Activated CD4-positive, alpha-beta T cell treated with anti-CD3 and anti-CD28 coated beads for 48 hours (primary cell): ENCODE measurements around the gene SARM1.
"Not testable (repeated sequence)": the region's sequence is repeated elsewhere in the genome, so short reads cannot be mapped to it uniquely, and the experiment has no call there.

Experiments
- DNase-seq: peaks from one replicate; pipeline ENCODE4 v3.0.0-alpha.2; 2020

SARM1 gene

DNA sequence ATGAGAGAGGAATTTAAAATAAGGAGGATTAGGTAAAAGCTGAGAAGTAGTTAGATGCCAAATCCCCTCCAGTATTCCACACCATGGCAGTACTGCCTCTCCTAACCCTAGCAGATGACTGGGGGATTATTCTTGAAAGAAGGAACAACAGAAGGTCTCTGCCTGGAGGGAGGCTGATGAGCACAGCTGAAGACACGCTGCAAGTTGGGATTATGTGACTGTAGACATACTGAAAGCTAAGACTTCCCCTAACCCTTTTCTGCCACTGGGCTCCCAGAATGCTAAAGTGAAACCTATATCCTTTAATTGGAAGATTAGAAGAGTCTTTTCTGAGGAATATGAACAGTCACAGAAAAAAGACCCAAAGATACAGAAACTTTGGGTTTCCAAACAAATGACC lies 62.2 kb downstream of the SARM1 start:
- DNase-seq: no peak

DNA sequence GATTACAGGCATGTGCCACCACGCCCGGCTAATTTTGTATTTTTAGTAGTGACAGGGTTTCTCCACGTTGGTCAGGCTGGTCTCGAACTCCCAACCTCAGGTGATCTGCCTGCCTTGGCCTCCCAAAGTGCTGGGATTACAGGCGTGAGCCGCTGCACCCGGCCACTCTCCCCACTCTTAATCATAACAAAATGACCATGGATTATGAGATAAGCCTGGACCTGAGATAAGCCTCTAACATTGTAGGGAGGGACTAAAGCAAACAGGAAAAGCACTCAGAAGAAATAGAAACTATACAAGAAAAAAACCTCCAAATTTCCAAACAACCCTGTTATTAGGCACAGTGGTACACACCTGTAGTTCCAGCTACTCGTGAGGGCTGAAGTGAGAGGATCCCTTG lies 62.8 kb downstream of the SARM1 start:
- not testable (repeated sequence) for DNase-seq

- DNase-seq: no peak
Measured at GRCh38 chr17:28443901-28444638, 72.6 kb downstream of the SARM1 start.

GRCh38 chr17:28446716-28447395 lies 75.4 kb downstream of the SARM1 start:
- DNase-seq: no peak

DNA sequence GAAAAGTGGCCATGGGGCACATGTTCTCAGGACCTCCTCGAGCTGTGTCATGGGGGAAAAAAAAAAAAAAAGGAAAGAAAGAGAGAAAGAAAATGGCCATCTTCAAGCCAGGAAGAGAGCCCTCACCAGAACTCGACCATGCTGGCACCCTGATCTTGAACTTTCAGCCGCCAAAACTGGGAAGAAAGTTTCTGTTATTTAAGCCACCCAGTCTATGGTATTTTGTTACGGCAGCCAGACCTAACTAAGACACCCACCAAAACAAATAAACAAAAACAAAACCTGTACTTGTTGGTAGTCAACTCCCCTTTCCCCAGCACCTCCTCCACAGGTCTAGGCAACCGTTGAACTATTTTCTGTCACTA lies 75.9 kb downstream of the SARM1 start:
- DNase-seq: no peak

DNA sequence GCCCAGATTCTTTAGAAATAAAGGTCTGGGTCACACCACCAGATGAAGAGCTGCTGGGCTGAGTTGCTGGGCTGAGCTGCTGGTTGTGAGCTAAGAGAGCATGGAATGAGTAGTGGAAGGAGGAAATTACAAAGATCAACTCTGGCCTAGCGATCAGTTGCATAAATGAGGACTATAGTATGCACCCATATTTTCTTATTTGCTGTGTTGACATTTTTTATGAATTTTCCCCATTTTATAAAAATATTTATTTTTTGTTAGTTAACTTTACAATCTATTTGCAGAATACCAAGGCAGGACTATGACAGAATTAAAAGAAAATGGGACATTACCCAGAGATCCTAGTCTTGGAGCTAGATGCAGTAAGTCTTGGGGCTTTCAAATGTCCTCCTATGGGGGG lies 78.4 kb downstream of the SARM1 start:
- no peak for DNase-seq
